Measurements from ENCODE around the gene A1BG.
"Not testable (repeated sequence)": the region's sequence is repeated elsewhere in the genome, so short reads cannot be mapped to it uniquely, and the experiment has no call there.

A1BG gene

DNA sequence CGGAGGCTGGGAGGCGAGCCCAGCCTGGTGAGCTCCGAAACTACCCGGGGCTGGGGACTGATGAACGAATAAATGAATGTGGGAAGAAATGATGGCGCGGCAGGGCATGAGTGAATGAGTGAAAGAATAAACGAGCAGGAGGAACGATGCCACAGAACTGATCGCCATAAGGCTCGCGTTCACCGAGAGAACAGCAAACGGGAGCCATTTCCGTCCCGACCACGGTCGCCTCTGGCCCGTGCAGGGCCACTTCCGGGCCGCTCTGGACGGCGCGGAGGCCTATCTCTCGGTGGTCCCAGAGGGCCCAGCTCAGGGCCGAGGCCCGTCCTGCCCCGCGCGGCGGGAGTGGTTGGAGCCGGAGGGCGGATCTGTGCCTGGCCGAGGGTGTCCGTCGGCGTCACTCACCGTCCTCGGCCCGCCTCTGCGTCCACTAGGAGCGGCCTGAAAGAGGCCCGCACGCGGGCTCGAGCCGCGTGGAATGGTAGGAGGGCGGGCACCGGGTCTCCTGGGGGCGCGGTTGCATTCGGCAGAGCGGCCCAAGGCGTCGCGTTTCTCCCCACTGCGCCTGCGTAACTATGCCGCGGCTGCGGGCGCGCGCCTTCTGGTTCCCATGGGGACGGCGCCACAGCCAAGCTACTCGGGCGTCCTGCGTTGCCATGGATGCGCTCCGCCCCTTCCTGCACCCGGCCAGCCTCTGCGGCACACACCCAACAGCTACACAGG lies 9.1 kb upstream of the A1BG start, which contains the start of gene ZNF497:
Gene ZNF497 (minus strand): TSS at position 480 of the 723 bp plus-strand sequence. CDS start 5,116 bp downstream, outside the sequence.
- peak; percentile 50 to 98 (median 96) for DNase-seq

DNA sequence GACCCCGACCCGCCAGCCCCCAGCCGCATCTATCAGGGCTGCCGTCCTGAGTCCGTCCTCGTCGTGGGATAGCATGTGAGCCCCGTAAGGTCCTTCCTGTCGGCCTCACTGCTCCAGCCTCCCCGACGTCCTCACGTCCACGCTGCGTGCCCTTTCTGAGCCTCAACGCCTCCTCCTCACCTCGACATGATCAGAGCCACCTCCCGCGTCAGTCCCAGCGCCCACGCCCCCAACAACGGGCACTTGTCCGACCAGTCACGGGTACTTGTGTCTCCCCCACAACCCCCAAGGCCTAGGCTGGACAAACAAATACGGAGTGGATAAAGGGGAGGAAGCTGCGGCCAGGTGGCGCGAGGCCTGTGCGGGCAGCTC lies 8.6 kb upstream of the A1BG start:
- DNase-seq, result peak in 22 of 58 donors; percentile 46 to 80 (median 58)

DNA sequence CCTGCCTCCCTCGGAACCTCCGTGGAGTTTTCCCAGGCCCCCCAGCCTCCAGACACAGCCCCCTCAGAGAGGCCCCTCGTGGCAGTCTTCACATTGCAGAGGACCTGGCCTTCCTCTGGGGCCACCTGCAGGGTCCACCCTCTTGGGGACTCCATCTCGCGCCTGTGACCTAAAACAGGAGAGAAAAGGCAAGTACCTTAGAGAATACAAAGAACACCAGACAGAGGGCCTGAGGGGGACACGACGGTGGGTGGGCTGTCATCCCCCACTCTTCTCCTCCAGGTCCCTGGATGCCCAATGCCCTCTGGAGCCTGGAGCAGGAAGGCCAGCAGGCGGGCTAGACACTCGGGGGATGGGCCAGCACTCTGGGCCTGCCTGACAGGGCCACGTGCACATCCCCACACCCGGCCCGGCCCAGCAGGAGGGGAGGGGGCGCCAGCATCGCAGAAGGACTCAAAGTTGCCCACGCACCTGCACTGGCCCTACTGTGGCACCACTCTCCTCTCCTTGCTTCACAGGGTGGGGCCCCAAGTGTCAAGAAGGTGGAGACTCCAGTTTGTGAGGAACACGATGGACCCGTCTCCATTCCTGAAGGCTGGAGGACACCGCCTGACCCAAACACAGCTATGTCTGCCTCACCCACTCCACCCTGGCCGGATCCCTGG lies 4.3 kb upstream of the A1BG start:
- no peak for DNase-seq

DNA sequence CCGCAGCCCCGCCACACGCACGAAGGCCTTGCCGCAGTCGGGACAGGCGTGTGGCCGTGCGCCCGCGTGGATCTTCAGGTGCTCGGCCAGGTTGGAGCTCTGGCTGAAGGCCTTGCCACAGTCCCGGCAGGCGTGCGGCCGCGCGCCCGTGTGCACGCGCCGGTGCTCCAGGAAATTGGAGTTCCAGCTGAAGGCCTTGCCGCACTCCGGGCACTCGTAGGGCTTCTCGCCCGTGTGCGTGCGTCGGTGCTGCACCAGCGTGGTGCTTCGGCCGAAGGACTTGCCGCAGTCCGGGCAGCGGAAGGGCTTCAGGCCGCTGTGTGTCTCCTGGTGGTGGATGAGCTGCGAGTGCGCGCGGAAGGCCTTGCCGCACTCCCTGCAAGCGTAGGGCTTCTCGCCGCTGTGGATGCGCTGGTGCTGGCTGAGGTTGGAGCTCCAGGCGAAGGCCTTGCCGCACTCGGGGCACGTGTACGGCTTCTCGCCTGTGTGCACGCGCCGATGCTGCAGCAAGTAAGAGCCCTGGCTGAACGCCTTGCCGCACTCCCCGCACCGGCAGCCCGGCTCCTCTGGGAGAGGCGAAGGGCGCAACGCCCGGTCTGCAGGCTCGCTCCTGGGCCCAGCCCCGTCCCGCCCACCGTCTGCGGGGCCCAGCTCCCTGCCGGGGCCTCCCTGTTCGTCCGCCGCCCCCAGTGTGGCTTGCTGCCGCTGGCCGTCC lies 3.6 kb upstream of the A1BG start:
- DNase-seq, result no peak

DNA sequence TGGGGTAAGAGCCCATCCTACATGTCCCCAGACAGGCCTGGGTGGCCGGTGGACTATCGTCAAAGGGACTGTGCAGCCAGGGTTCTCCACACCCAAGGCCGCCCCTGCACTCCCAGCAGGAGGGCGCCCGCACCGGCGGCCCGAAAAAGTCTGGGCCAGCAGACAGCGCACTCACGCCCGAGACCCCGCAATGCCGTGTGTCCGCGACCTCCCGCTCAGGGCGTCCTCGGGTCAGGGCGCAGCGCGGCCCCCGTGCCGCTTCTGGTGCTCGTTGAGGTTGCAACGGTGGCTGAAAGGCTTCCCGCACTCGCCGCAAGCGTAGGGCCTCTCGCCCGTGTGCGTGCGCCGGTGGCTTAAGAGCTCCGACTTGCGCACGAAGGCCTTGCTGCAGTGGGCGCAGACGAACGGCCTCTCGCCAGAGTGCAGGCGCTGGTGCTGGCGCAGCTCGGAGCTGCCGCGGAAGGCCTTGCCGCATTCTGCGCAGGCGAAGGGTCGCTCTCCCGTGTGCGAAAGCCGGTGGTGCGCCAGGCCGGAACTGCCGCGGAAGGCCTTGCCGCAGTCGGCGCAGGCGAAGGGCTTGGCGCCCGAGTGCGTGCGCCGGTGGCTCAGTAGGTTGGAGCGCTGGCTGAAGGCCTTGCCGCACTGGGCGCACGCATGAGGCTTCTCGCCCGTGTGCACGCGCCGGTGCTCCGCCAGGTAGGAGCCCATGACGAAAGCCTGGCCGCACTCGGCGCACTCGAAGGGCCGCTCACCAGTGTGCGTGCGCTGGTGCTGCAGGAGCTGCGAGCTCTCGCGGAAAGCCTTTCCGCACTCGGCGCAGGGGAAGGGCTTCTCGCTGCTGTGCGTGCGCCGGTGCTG lies 2.8 kb upstream of the A1BG start:
- DNase-seq, result no peak

DNA sequence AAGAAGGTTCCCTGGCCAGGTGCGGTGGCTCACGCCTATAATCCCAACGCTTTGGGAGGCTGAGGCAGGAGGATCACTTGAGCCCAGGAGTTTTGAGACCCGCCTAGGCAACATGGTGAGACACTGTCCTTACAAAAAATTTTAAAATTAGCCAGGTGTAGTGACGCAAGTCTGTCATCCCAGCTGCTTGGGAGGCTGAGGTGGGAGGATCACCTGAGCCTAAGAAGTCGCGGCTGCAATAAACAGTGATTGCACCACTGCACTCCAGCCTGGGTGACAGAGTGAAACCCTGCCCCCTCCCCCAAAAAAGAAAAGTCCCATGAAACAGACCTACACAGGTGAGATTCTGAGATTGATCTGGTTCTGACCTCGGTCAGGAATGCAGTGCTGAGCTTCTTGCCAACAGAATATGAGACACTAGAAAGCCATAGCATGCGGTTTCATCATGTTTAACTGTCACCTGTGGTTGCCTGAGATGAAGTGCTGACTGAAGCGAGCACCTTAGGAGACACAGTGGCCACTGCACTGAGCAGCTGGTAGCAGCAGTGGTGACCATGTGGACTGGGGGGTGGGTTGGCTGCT lies 2.0 kb upstream of the A1BG start:
- no peak for DNase-seq

DNA sequence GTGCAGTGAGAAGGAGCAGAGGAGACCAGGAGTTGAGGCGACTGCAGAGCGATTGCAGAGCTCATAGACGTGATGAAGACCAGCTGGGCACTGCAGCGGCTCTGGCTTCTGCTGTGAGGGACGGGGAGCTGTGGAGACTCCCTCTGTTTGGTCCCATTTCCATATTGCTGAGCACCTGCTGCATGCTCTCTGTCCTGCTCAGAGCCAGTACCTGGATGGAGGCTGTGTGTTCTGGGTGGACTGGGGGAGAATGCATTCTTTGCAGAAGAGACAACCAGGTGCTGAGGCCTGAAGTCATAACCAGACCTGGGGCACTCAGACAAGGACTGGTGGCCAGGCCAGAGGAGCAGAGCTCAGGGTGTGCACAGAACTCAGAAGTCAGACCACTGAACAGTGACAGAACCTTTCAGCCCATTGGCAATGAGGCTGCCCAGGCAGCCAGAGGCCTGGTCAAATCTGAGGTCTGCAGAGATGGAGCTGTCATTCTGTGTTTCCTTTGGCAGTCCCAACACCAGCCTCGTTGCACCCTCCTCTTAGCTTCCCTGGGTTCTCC lies 1.3 kb upstream of the A1BG start:
- no peak for DNase-seq

DNA sequence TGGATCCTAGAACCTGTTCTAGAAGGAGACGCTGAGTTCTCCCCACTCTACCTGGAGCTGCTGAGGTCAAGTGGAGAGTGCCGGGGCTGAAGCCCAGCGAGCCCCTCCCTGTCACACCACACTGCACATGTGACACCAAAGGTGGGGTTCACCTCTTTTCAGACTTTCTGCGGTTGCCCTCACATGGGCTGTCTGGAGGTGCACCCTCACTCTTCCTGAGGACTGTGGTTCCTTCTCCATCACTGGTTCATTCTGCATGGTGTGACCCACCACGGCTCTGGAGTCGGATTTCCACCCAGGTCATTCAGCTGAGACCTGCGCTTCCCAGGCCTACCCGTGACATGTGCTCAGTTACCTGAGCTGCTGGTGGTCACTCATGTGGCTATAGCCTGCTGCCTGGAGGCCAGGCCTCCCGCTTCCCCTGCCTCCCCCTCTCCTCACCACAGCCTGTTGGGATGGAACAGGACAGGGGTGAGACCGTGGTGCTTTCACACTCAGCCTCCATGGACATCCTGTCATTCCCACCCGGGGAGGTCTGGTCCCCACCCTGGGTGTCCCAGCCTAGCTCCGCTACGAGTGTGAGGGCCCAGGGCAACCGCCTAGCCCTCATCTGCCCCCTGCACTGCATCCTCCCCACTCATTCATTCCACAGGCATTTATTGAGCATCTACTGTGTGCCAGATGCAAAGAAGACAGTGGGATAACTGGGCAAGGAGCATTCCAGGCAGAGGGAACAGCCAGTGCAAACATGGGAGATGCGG lies 605 bp upstream of the A1BG start:
- no peak for DNase-seq

DNA sequence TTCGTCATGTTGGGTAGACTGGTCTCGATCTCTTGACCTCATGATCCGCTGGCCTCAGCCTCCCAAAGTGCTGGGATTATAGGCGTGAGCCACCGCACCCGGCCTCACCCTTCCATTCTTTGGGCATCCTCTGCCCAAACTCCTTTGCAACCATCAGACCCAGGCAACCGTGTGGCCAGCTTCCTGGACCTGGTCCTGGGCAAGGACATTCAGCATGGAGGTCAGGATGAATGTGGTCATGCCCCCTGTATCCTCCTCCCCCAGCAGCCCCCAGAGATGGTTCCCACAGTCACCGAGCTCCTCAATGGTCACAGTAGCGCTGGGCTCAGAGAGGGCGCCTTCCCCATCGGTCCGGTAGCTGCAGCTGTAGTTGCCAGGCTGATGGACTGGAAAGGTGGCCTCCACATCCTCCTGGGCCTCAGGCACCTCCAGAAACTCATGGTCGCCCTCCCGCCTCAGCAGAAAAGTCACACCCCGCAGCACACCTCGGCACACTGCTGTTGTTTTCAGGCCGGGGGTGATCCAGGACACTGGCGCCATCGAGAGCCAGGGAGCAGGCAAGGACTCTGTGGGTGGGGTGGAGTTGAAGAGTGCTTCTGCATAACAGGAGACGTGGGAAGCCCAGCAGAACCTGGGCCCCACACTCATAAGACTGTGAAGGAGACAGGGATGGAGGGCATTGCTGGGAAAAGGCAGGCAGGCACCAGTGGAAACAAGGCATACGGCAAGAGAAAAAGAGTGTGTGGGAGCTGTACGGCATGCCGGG lies 1.1 kb downstream of the A1BG start:
- DNase-seq, result no peak

DNA sequence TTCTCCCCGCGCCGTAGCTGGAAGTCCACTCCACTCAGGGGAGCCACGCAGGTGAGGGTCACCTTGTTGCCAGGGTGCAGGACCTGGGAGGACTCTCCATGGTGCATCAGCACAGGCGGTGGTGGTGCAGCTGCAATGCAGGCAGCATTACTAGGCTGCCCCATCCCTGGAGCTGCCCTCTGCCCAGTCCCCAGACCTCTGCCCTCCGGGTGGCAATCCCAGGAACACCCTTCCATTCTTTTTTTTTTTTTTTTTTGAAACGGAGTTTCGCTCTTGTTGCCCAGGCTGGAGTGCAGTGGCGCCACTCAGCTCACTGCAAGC lies 1.8 kb downstream of the A1BG start:
- no peak for DNase-seq

DNA sequence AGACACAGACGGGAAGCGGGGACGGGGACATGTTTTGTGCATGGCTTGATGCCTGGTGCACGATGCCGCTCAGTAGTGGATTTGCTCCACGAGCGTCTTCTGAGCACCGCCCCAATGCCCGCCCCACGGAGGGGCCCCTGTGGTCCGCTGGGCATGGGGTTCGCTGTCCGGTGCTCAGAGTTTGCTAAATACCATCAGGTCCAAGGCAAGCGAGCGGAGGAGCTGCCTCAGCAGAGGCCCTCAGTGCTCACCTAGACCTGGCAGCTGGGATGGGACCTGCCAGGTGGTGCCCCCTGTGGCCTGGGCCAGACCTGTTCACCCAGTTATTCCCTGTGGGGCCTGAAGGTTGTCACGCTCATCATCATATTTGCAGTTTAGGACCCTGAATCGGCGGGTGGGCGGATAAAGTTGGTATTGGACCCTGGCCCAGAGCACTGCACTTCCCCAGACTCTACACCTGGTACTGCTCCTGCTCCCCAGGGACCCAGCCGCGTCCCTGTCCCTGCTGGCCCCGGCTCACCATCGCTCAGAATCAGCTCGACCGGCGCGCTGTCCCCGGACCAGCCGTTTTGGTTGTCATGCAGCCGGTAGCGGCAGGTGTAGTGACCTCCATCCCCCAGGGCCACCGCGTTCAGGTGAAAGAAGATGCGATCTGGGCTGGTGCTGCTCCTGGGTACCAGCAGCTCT lies 2.3 kb downstream of the A1BG start:
- no peak for DNase-seq

DNA sequence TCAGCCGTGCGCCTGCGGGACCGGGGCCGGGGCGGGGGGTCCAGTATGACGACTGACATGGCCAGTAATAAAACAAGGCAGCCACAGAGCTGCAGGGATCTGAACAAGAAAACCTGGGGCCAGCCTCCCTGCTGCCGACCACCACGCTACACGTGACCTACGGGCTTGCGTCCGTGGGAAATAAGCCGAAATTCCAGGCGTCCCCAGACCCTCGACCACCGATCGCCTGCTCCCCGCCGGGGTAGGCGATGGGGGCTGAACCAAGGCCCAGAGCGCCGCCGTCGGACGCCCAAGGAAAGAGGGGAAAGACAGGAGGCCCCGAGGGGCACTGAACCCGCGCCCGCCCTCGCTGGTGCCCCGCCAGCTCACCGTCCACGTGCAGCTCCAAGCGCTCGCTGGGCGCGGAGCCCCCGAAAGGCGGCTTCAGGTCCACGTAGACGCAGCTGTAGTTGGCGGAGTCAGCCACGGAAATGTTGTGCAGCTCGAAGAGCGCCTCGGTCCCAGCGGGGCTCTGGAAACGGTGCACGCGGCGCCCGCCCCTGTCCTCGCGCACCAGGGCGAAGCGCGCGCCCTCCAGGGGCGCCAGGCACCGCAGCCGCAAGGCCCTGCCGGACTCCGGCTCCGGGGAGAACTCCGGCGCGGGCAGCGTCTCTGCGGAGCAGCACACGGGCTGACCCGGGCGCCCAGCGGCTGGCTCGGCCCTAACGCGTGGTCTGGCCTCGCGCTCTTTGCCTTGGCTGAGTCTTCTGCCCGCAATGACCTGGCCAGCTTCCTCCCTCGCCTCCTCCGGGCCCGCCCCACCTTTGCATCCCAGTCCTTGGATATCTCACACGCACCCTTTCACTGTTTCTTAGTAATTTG lies 3.1 kb downstream of the A1BG start:
- DNase-seq, result no peak

DNA sequence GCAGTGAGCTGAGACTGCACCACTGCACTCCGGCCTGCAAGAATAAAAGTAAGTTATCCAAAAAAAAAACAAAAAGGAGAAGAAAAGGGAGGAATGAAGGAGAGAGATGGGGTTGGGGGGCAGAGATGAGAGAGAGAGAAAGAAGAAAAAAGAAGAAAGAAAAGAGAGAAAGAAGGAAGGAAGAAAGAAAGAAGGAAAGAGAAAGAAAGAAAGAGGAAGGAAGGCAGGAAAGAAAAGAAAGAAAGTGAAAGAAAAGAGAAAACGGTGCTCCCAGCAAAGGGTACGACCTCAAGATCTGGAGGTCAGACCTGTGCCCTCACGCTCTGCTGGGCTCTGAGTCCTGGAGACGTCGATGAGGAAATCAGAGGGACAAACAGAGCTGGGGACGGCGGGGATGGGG lies 3.7 kb downstream of the A1BG start:
- no peak for DNase-seq

DNA sequence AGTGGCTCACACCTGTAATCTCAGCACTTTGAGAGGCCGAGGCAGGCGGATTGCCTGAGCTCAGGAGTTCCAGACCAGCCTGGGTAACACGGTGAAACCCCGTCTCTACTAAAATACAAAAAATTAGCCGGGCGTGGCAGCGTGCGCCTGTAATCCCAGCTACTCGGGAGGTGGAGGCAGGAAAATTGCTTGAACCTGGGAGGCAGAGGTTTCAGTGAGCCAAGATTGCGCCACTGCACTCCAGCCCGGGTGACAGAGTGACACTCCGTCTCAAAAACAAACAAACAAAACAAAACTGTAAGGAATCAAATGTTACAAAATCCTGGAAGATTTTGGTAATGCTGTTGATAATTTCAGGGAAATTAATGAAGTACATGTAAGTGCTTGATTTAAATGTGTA lies 5.2 kb downstream of the A1BG start:
- not testable (repeated sequence) for DNase-seq

DNA sequence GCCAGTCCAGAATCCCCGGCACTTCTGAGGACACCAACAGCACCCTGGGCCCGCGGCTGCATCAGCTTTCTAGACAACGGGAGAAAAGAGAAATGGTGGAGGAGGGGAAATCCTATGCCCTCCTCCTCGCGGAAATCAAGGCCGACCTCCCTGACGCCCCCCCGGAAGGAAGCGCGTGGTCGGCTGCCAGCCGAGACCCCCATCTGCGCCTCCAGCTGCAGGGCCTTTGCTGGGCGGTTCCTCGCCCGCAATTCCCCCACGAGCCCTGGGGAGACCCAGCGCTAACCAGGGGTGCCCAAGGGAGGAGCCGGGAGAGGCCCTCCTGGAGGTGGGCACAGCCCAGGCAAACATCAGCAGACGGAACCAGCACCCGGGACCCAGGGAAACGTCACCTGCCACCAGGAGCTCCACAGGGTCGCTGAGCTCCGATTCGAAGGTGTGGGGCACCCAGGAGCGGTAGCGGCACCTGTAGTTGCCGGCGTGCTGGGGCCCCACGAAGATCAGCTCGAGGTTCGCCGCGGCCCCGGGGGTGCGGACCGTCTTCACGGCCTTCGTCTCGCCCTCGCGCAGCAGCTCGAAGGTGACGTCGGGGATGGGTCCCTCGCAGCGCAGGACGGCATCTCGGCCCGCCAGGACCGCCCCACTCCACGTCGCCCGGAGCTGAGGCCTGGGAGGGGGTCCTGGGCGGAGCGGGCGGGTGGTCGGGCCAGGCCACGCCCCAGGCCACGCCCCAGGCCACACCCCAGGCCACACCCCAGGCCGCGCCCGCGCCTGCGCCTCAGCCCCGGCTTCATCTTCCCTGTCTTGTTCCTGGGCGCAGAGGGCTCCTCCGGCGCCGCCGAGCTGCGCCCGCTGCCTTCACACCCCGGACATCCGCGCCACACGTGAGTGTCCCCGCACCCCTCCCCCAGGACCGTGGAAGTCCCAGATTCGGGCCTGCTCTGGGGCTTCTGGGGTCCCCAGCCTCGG lies 6.0 kb downstream of the A1BG start:
- DNase-seq, result peak in 57 of 58 donors; percentile 19 to 84 (median 66)

DNA sequence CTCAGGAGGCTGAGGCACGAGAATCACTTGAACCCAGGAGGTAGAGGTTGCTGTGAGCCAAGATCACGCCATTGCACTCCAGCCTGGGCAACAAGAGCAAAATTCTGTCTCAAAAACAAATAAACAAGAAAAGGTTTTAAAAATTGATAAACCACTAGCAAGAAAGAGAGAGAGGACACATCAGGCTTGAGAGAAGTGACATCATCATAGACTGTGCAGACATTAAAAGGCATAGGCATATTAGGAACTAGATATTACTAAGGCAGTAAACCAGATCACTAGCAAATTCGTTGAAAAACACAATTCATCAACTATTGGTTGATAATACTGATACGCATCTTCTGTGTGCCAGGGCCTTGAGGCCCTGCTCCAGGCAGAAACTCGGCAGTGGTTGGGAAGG lies 7.7 kb downstream of the A1BG start:
- DNase-seq, result no peak

All from anterior cingulate cortex (tissue), 58 donors.